HCT116 (cell line): ENCODE measurements around the gene CIBAR2. TPM values are rescaled to one million over a fixed set of nuclear protein-coding genes. Genes with fewer than 3 reads are reported as not detected.

Experiments
- ATAC-seq: fragments of 200-7000 bp; cut with Tn5 transposase; 2 replicates; pipeline ENCODE4 v1.9.1; 2020; ENCODE audit warnings: mild to moderate bottlenecking, moderate library complexity
- BruUV-seq: library from RNA; stranded (reverse); fragments of 400-500 nt; replicated peaks from 2 replicates; lab custom pipeline; 2021; lab: Mats Ljungman, UMichigan
- CTCF ChIA-PET: fragments of 300-600 bp; sonication (Branson Sonifier 250); formaldehyde crosslinking; loops from one replicate; lab custom pipeline; 2021; ENCODE audit warnings: antibody characterized with exemption; lab: Charles Lee
- POLR2A ChIA-PET: fragments of 300-600, 350-600 bp; sonication (Branson Sonifier 250); formaldehyde crosslinking; loops from one replicate; lab custom pipeline; 2021; ENCODE audit warnings: antibody characterized with exemption; lab: Charles Lee
- RAD21 ChIA-PET, 2 experiments: fragments of 300-600 bp; sonication (Branson Sonifier 250); formaldehyde crosslinking; loops; one replicate each; lab custom pipeline; 2023; ENCODE audit warnings: low total read pairs in 2 of 2; ENCODE audit not compliant: uncharacterized antibody in 2 of 2, unreplicated experiment in 2 of 2, low non-redundant PET in 1 of 2; lab: Charles Lee
- DNase-seq: peaks from one replicate; pipeline ENCODE4 v3.0.0-alpha.2; 2010; ENCODE audit warnings: low read depth, low spot score
- H2AFZ ChIP-seq: fragments of 200-600 bp; shearing (Covaris generic), sonication (generic); 2 replicates; pipeline ENCODE4 v1.6.1; 2017; ENCODE audit warnings: low read depth, mixed run types, mixed read lengths, antibody characterized with exemption, low read length; ENCODE audit not compliant: poor library complexity, severe bottlenecking
- H3K27ac ChIP-seq: 2 replicates; pipeline ENCODE4 v1.5.1; 2012; ENCODE audit warnings: low read depth, low read length
- H3K27me3 ChIP-seq: fragments of 200-600 bp; sonication (generic); 2 replicates; pipeline ENCODE4 v1.6.1; 2016; ENCODE audit warnings: mixed run types, low read length, mixed read lengths; ENCODE audit not compliant: insufficient read depth
- H3K36me3 ChIP-seq, 2 experiments: fragments of 200-500 bp in 1 of 2; fragments of 200-600 bp in 1 of 2; sonication (Bioruptor generic) in 1 of 2; sonication (generic) in 1 of 2; 2 replicates each; pipeline versions ENCODE4 v1.5.1 to v1.6.1; 2014 to 2016; ENCODE audit warnings: low read length in 2 of 2, inconsistent platforms in 1 of 2, mixed read lengths in 1 of 2, mixed run types in 1 of 2; ENCODE audit not compliant: insufficient read depth in 2 of 2, control insufficient read depth in 1 of 2
- H3K4me1 ChIP-seq, 2 experiments: fragments of 200-600 bp in 1 of 2; sonication (generic) in 1 of 2; 2 replicates each; pipeline versions ENCODE4 v1.5.1 to v1.6.1; 2012 to 2017; ENCODE audit warnings: low read length in 2 of 2, inconsistent platforms in 1 of 2, mild to moderate bottlenecking in 1 of 2, mixed read lengths in 1 of 2, mixed run types in 1 of 2, moderate library complexity in 1 of 2; ENCODE audit not compliant: insufficient read depth in 2 of 2, control insufficient read depth in 1 of 2
- H3K4me2 ChIP-seq: fragments of 200-600 bp; sonication (generic); 2 replicates; pipeline ENCODE4 v1.6.1; 2017; ENCODE audit warnings: mixed run types, low read length, mixed read lengths
- H3K4me3 ChIP-seq, 2 experiments: fragments of 200-600 bp in 1 of 2; sonication (generic) in 1 of 2; replicated peaks in 1 of 2; 2 replicates each; pipeline ENCODE4 v1.5.1; 2011 to 2016; ENCODE audit warnings: low read length in 2 of 2, control low read depth in 1 of 2, low read depth in 1 of 2, mild to moderate bottlenecking in 1 of 2, mixed read lengths in 1 of 2, mixed run types in 1 of 2
- H3K79me2 ChIP-seq: fragments of 200-600 bp; sonication (generic); 2 replicates; pipeline ENCODE4 v1.6.1; 2017; ENCODE audit warnings: mild to moderate bottlenecking, mixed run types, low read length, moderate library complexity, mixed read lengths; ENCODE audit not compliant: insufficient read depth
- H3K9ac ChIP-seq: fragments of 200-600 bp; sonication (generic); 2 replicates; pipeline ENCODE4 v1.6.1; 2016; ENCODE audit warnings: low read length, mixed read lengths
- H3K9me2 ChIP-seq: fragments of 200-600 bp; sonication (generic), shearing (Covaris generic); 2 replicates; pipeline ENCODE4 v1.6.1; 2017; ENCODE audit warnings: mixed run types, mild to moderate bottlenecking, moderate library complexity; ENCODE audit not compliant: insufficient read depth
- H3K9me3 ChIP-seq, 2 experiments: fragments of 200-500 bp in 1 of 2; fragments of 200-600 bp in 1 of 2; sonication (Bioruptor generic) in 1 of 2; sonication (generic) in 1 of 2; 2 replicates each; pipeline ENCODE4 v1.6.1; 2014 to 2017; ENCODE audit warnings: low read length in 2 of 2, mixed read lengths in 2 of 2, inconsistent platforms in 1 of 2, low read depth in 1 of 2, mild to moderate bottlenecking in 1 of 2, mixed run types in 1 of 2, moderate library complexity in 1 of 2; ENCODE audit not compliant: control insufficient read depth in 1 of 2, insufficient read depth in 1 of 2
- H4K20me1 ChIP-seq: fragments of 200-600 bp; sonication (generic), shearing (Covaris generic); 2 replicates; pipeline ENCODE4 v1.6.1; 2017; ENCODE audit warnings: mixed run types, mild to moderate bottlenecking, moderate library complexity; ENCODE audit not compliant: insufficient read depth
- POLR2A ChIP-seq: IDR thresholded peaks from 2 replicates; pipeline ENCODE4 v1.7.0; 2011; ENCODE audit warnings: borderline replicate concordance; ENCODE audit not compliant: insufficient read depth, insufficient read length; ENCODE audit errors: extremely low read depth
- POLR2AphosphoS5 ChIP-seq: IDR thresholded peaks from 2 replicates; pipeline ENCODE4 v1.6.1; 2011; ENCODE audit warnings: mild to moderate bottlenecking, low read depth, low read length, moderate library complexity
- SRF ChIP-seq: IDR thresholded peaks from 2 replicates; pipeline ENCODE4 v1.6.1; 2012; ENCODE audit warnings: low read depth
- ZNF274 ChIP-seq: fragments of 200-500 bp; sonication (Bioruptor generic); IDR thresholded peaks from 2 replicates; pipeline ENCODE4 v1.6.1; 2014; ENCODE audit warnings: mild to moderate bottlenecking, low read depth, low read length, inconsistent platforms
- intact Hi-C: fragments of 100-400 bp; cut with micrococcal nuclease; formaldehyde crosslinking; loops from 2 replicates; pipeline ENCODE4 v1.10.0; 2022
- total RNA-seq: library from RNA; stranded (reverse); gene quantifications from one replicate; pipeline ENCODE4 v1.2.1, GENCODE V29; 2021; ENCODE audit not compliant: unreplicated experiment
- TF ChIP-seq, protein P1 (sequence below): IDR thresholded peaks from 2 replicates; pipeline ENCODE4 v1.6.1; 2012; ENCODE audit warnings: low read depth

CIBAR2 gene
- total RNA-seq, 1 experiment from 2014 or later, result 0.27 TPM

DNA sequence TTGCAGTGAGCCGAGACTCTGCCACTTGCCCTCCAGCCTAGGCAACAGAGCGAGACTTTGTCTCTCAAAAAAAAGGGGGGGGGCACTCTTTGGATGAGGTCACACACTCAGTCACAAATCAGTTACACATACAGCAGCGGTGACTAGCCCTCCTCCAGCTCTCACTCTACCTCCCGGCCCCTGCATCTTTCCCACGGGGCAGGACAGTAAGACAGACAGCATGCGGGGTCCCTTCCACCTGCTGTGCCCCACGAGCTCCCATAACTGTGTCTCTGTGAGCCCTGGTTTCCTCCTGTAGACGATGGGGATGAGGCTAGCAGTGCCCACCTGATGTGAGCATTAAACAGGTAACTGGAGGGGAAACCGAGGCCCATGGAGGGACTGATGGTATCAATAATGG, 5.2 kb downstream of the CIBAR2 start:
- no peaks in the 10 kb centered on the region for H3K36me3 ChIP-seq
- H3K27ac ChIP-seq, result no peak overlapping the region
- BruUV-seq, result no TSS peak
- intact Hi-C loops, result no loop called here
- no peak overlapping the region for H3K4me3 ChIP-seq
- H3K9me3 ChIP-seq, result no peaks in the 10 kb centered on the region
- H3K9me2 ChIP-seq, result no peaks in the 10 kb centered on the region
- POLR2A ChIA-PET, result no interaction called here
- CTCF ChIA-PET, result interaction anchor here (1.1 kb wide), 1 partner anchor 20 kb away, joined by 4 read pairs; no protein-coding TSS in a partner anchor
- TF ChIP-seq POLR2AphosphoS5, result no peak
- RAD21 ChIA-PET, result no interaction called here
- H2AFZ ChIP-seq, result no peak overlapping the region
- peaks cover under 1 to 2% of the 10 kb centered on the region in 2 experiments; a peak in 3 of 4 replicates for H3K4me1 ChIP-seq
- no peaks in the 10 kb centered on the region for H3K79me2 ChIP-seq
- H4K20me1 ChIP-seq, result no peaks in the 10 kb centered on the region
- no peak overlapping the region for H3K9ac ChIP-seq
- ATAC-seq (no peak), DNase-seq (no peak)
- H3K27me3 ChIP-seq, result no peaks in the 10 kb centered on the region
- H3K4me2 ChIP-seq, result no peak overlapping the region

DNA sequence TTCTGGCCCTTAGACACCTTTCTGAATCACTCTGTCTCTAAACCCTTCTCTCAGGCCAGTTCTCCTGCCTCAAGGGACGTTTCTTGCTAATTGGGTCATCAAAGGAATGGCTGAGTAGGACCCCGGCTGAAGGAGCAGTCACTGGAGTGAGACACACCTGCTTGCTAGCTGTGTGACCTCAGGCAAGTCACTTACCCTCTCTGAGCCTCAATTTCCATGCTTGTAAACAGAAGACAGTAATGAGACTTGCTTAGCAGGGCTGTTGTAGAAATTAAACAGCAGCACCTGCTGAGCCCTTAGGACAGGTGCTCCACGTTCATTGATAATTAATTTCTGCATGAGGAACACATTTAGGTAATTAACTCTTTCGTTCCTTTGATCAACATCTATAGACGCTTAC, 6.8 kb downstream of the CIBAR2 start:
- ChIA-PET CTCF (interaction anchor here (3.3 kb wide), 1 partner anchor 9 kb away, joined by 19 read pairs; no protein-coding TSS in a partner anchor), RAD21 (no interaction called here), POLR2A (no interaction called here)
- no peak overlapping the region for H3K9ac ChIP-seq
- no peaks in the 10 kb centered on the region for H3K36me3 ChIP-seq
- DNase-seq (no peak), ATAC-seq (no peak)
- no peaks in the 10 kb centered on the region for H3K4me1 ChIP-seq
- no peaks in the 10 kb centered on the region for H3K79me2 ChIP-seq
- intact Hi-C loops, result no loop called here
- H3K9me3 ChIP-seq, result no peaks in the 10 kb centered on the region
- H2AFZ ChIP-seq, result no peak overlapping the region
- H3K4me3 ChIP-seq, result no peak overlapping the region
- H3K27me3 ChIP-seq, result no peaks in the 10 kb centered on the region
- TF ChIP-seq POLR2A (no peak), POLR2AphosphoS5 (no peak), ZNF274 (no peak), SRF (no peak)
- TF ChIP-seq, protein P1, sequence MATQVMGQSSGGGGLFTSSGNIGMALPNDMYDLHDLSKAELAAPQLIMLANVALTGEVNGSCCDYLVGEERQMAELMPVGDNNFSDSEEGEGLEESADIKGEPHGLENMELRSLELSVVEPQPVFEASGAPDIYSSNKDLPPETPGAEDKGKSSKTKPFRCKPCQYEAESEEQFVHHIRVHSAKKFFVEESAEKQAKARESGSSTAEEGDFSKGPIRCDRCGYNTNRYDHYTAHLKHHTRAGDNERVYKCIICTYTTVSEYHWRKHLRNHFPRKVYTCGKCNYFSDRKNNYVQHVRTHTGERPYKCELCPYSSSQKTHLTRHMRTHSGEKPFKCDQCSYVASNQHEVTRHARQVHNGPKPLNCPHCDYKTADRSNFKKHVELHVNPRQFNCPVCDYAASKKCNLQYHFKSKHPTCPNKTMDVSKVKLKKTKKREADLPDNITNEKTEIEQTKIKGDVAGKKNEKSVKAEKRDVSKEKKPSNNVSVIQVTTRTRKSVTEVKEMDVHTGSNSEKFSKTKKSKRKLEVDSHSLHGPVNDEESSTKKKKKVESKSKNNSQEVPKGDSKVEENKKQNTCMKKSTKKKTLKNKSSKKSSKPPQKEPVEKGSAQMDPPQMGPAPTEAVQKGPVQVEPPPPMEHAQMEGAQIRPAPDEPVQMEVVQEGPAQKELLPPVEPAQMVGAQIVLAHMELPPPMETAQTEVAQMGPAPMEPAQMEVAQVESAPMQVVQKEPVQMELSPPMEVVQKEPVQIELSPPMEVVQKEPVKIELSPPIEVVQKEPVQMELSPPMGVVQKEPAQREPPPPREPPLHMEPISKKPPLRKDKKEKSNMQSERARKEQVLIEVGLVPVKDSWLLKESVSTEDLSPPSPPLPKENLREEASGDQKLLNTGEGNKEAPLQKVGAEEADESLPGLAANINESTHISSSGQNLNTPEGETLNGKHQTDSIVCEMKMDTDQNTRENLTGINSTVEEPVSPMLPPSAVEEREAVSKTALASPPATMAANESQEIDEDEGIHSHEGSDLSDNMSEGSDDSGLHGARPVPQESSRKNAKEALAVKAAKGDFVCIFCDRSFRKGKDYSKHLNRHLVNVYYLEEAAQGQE, result no peak
- no peak overlapping the region for H3K4me2 ChIP-seq
- H3K27ac ChIP-seq, result no peak overlapping the region
- H4K20me1 ChIP-seq, result no peaks in the 10 kb centered on the region
- H3K9me2 ChIP-seq, result no peaks in the 10 kb centered on the region
- no TSS peak for BruUV-seq
